Effector memory CD4-positive, alpha-beta T cell (primary cell): ENCODE measurements around the gene NR1H4.

Experiments
- DNase-seq, 3 donors: peaks; one replicate each; pipeline ENCODE4 v3.0.0-alpha.2; 2020
- H3K27ac ChIP-seq: 2 replicates; pipeline ENCODE4 v1.7.0; 2013; ENCODE audit warnings: mild to moderate bottlenecking, low read length, moderate library complexity; ENCODE audit not compliant: insufficient read depth, poor library complexity, severe bottlenecking
- H3K27me3 ChIP-seq: replicated peaks from 2 replicates; pipeline ENCODE4 v1.7.0; 2013; ENCODE audit warnings: mild to moderate bottlenecking, low read length; ENCODE audit not compliant: insufficient read depth, control insufficient read depth, poor library complexity, severe bottlenecking
- H3K36me3 ChIP-seq: 2 replicates; pipeline ENCODE4 v1.7.0; 2013; ENCODE audit warnings: mild to moderate bottlenecking, low read length, moderate library complexity; ENCODE audit not compliant: control insufficient read depth, insufficient read depth
- H3K4me1 ChIP-seq: 2 replicates; pipeline ENCODE4 v1.7.0; 2013; ENCODE audit warnings: low read length, mild to moderate bottlenecking; ENCODE audit not compliant: control insufficient read depth, insufficient read depth, poor library complexity, severe bottlenecking
- H3K4me3 ChIP-seq: 2 replicates; pipeline ENCODE4 v1.7.0; 2013; ENCODE audit warnings: low read length, low read depth, mild to moderate bottlenecking; ENCODE audit not compliant: insufficient read depth, poor library complexity, severe bottlenecking
- H3K9me3 ChIP-seq: 2 replicates; pipeline ENCODE4 v1.7.0; 2013; ENCODE audit warnings: mild to moderate bottlenecking, low read length, moderate library complexity; ENCODE audit not compliant: control insufficient read depth

The NR1H4 gene

GRCh38 chr12:100610666-100611430 lies 137.2 kb downstream of the NR1H4 start:
- no peaks in the 10 kb centered on the region for H3K9me3 ChIP-seq
- H3K27ac ChIP-seq = no peak overlapping the region
- no peak overlapping the region for H3K4me3 ChIP-seq
- DNase-seq = no peak
- no peaks in the 10 kb centered on the region for H3K4me1 ChIP-seq
- no peaks in the 10 kb centered on the region for H3K36me3 ChIP-seq
- no peaks in the 10 kb centered on the region for H3K27me3 ChIP-seq

GRCh38 chr12:100612606-100613005 lies 138.9 kb downstream of the NR1H4 start:
- Histone ChIP-seq H3K4me3 (no peak overlapping the region), H3K27me3 (no peaks in the 10 kb centered on the region), H3K9me3 (no peaks in the 10 kb centered on the region), H3K36me3 (no peaks in the 10 kb centered on the region), H3K4me1 (no peaks in the 10 kb centered on the region), H3K27ac (no peak overlapping the region)
- DNase-seq = no peak
